Heart right ventricle (tissue), 16 donors: ENCODE results near the gene SMPD2. TPM values are rescaled to one million over a fixed set of nuclear protein-coding genes. Genes with fewer than 3 reads are reported as not detected.

Experiments used
- ATAC-seq, 8 donors: fragments of 200-7000 bp; cut with Tn5 transposase; one replicate each; pipeline ENCODE4 v1.9.1; 2020; ENCODE audit warnings: mild to moderate bottlenecking in 8 of 8, moderate library complexity in 8 of 8, moderate number of reproducible peaks in 1 of 8
- DNase-seq, 2 donors: peaks; one replicate each; pipeline ENCODE4 v3.0.0-alpha.2; 2020
- H3K27ac ChIP-seq, 10 donors: fragments of 200-600 bp; sonication (generic) in 2 of 10; one replicate each; pipeline versions ENCODE4 v1.5.0 to v1.8.0; 2020 to 2022; ENCODE audit warnings: mild to moderate bottlenecking in 3 of 10
- H3K27me3 ChIP-seq, 7 donors: fragments of 200-600 bp; one replicate each; pipeline ENCODE4 v1.8.0; 2021 to 2022; ENCODE audit warnings: mild to moderate bottlenecking in 2 of 7
- H3K36me3 ChIP-seq, 9 donors: fragments of 200-600 bp; sonication (generic) in 1 of 9; one replicate each; pipeline versions ENCODE4 v1.5.0 to v1.8.0; 2020 to 2022; ENCODE audit warnings: mild to moderate bottlenecking in 2 of 9
- H3K4me1 ChIP-seq, 9 donors: fragments of 200-600 bp; sonication (generic) in 1 of 9; one replicate each; pipeline versions ENCODE4 v1.5.0 to v1.8.0; 2020 to 2022; ENCODE audit warnings: mild to moderate bottlenecking in 4 of 9
- H3K4me3 ChIP-seq, 10 donors: fragments of 200-600 bp; sonication (generic) in 2 of 10; one replicate each; pipeline versions ENCODE4 v1.5.0 to v1.8.0; 2020 to 2022; ENCODE audit warnings: mild to moderate bottlenecking in 7 of 10, moderate library complexity in 2 of 10
- H3K9me3 ChIP-seq, 11 donors: fragments of 200-600 bp in 10 of 11; sonication (generic) in 2 of 11; one replicate each; pipeline versions ENCODE4 v1.5.0 to v1.8.0; 2013 to 2022; ENCODE audit warnings: mild to moderate bottlenecking in 2 of 11, control low read depth in 1 of 11, moderate library complexity in 1 of 11
- WGBS, 2 donors: extraction: QIAGEN DNeasy Blood & Tissue Kit; methylation state at CpG; one replicate each; pipeline ENCODE4 v1.1.7; 2013; ENCODE audit warnings: inconsistent platforms in 1 of 2; 5-methylcytosine and 5-hydroxymethylcytosine counted together
- intact Hi-C, 10 donors: fragments of 100-400 bp; cut with DNase I; formaldehyde crosslinking; loops; one replicate each; pipeline versions ENCODE4 v1.11.1 to v1.14.2; 2022
- polyA plus RNA-seq, 2 donors: library from polyadenylated mRNA; stranded (reverse); fragments of 200-250 nt; gene quantifications; one replicate each; pipeline ENCODE4 v1.2.3, GENCODE V29; 2013
- total RNA-seq, 10 donors: library from RNA; stranded (reverse); fragmentation: NEBNext Ultra II Directional in 3 of 10; extraction: Animal tissue kit (Norgen Biotek cat#: 25700) in 3 of 10; gene quantifications; one replicate each; pipeline versions ENCODE4 v1.2.1 to v1.2.4, GENCODE V29; 2021 to 2023
- TF ChIP-seq, protein P1 (sequence below), 9 donors: fragments of 200-600 bp; sonication (generic) in 2 of 9; IDR thresholded peaks; one replicate each; pipeline versions ENCODE4 v1.5.0 to v1.8.0; 2021 to 2022; ENCODE audit warnings: antibody characterized with exemption in 9 of 9, mild to moderate bottlenecking in 5 of 9, moderate library complexity in 1 of 9
- donor health status: Arrhythmogenic right ventricular cardiomyopathy.
- donor health status: ischemic (EF 13 %, LVEDD 7.1; RV severe dilation, severe dysfunction).
- donor health status: healthy with polysubstance abuse.
- donor health status: DM: no; HTN: yes; CAD: no.
- donor health status: DM: no; HTN: no; CAD: no.
- donor health status: ischemic (EF 25% LVEDD 6.9; RV normal size, moderate dysfunction).
- donor health status: ischemic (EF 25% LVEDD 5.7; RV mildly dilated, moderate dysfunction).
- donor health status: healthy.
- donor health status: DM: yes; HTN: yes; CAD: no.
- donor health status: Ischemic cardiomyopathy.
- donor health status: ischemic (EF 35%, LVEDD 5.7; RV mildly dilated, moderate dysfunction).
- donor health status: nonischemic (EF 11% LVEDD 7.7; RV severe dilation, severe dysfunction).
- donor health status: DM: yes; HTN: yes; CAD: no.
- donor health status: PGD.
- donor health status: ischemic (EF 29% LVEDD 5.4; RV normal size, mild dysfunction).
- donor health status: nonischemic (EF 23%, LVEDD 6.1; RV moderate dilation, normal function).

Gene SMPD2
- total and polyA plus RNA-seq, 12 donors = 2.1 to 8.9 (median 3.9) TPM

DNA sequence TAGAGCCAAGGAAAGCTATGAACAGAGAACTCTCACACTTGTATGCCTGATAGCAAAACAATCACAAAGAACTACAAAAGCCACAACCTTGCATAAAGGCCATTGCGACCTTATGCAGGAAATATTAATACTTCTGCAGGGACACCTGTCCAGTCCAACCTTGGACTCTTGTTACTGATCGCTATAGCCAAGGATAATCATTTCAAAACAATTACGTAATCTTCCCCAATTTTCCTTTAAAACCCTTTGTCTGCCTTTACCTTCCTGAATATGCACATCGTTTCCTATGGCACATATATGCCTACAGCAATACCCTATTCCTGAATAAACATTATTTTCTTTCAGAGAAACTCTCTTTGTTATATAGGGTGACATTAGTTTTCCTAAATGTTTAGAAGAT lies 22.9 kb upstream of the SMPD2 start:
- no peaks in the 10 kb centered on the region for H3K27me3 ChIP-seq
- 87 to 97% methylated on average over 4 of the region's 4 CpGs for WGBS, 2 donors
- TF ChIP-seq, protein P1, sequence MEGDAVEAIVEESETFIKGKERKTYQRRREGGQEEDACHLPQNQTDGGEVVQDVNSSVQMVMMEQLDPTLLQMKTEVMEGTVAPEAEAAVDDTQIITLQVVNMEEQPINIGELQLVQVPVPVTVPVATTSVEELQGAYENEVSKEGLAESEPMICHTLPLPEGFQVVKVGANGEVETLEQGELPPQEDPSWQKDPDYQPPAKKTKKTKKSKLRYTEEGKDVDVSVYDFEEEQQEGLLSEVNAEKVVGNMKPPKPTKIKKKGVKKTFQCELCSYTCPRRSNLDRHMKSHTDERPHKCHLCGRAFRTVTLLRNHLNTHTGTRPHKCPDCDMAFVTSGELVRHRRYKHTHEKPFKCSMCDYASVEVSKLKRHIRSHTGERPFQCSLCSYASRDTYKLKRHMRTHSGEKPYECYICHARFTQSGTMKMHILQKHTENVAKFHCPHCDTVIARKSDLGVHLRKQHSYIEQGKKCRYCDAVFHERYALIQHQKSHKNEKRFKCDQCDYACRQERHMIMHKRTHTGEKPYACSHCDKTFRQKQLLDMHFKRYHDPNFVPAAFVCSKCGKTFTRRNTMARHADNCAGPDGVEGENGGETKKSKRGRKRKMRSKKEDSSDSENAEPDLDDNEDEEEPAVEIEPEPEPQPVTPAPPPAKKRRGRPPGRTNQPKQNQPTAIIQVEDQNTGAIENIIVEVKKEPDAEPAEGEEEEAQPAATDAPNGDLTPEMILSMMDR (IDR thresholded peaks at IDR 0.05) = no peak
- no peak for ATAC-seq
- peaks cover 0 to 9% (median 0%) of the 10 kb centered on the region in 11 donors for H3K9me3 ChIP-seq
- H3K36me3 ChIP-seq = no peaks in the 10 kb centered on the region
- DNase-seq = no peak
- no peak overlapping the region for H3K27ac ChIP-seq
- intact Hi-C loops = no loop called here
- no peaks in the 10 kb centered on the region for H3K4me1 ChIP-seq
- no peak overlapping the region for H3K4me3 ChIP-seq

- no peaks in the 10 kb centered on the region for H3K4me1 ChIP-seq
These were observed 19.8 kb upstream of the SMPD2 start for GRCh38 chr6:109420751-109421150.

GRCh38 chr6:109421184-109421583 lies 19.3 kb upstream of the SMPD2 start:
- H3K27me3 ChIP-seq = no peaks in the 10 kb centered on the region

More at GRCh38 chr6:109420751-109421150, 19.8 kb upstream of the SMPD2 start:
- TF ChIP-seq, protein P1 (IDR thresholded peaks at IDR 0.05) = no peak
- no peaks in the 10 kb centered on the region for H3K36me3 ChIP-seq
- H3K27ac ChIP-seq = no peak overlapping the region
- H3K27me3 ChIP-seq = no peaks in the 10 kb centered on the region
- no peaks in the 10 kb centered on the region for H3K9me3 ChIP-seq
- 36 to 56% methylated on average over 1 of the region's 1 CpG for WGBS, 2 donors
- DNase-seq (no peak), ATAC-seq (no peak)
- no peak overlapping the region for H3K4me3 ChIP-seq
- intact Hi-C loops = no loop called here

GRCh38 chr6:109424946-109425345 lies 15.6 kb upstream of the SMPD2 start:
- Histone ChIP-seq H3K9me3 (no peaks in the 10 kb centered on the region), H3K4me3 (no peak overlapping the region), H3K4me1 (peaks cover 0 to 16% (median 10%) of the 10 kb centered on the region in 9 donors), H3K27ac (no peak overlapping the region), H3K36me3 (no peaks in the 10 kb centered on the region), H3K27me3 (no peaks in the 10 kb centered on the region)
- intact Hi-C loops = no loop called here
- DNase-seq (no peak), ATAC-seq (no peak)
- 92 to 98% methylated on average over 2 of the region's 2 CpGs for WGBS, 2 donors
- TF ChIP-seq, protein P1 (IDR thresholded peaks at IDR 0.05) = no peak

More at GRCh38 chr6:109421184-109421583, 19.3 kb upstream of the SMPD2 start:
- DNase-seq (no peak), ATAC-seq (no peak)
- Histone ChIP-seq H3K9me3 (no peaks in the 10 kb centered on the region), H3K4me3 (no peak overlapping the region), H3K4me1 (no peaks in the 10 kb centered on the region), H3K27ac (no peak overlapping the region), H3K36me3 (no peaks in the 10 kb centered on the region)
- TF ChIP-seq, protein P1 (IDR thresholded peaks at IDR 0.05) = no peak
- WGBS, 2 donors = 91 to 92% methylated on average over 1 of the region's 1 CpG
- intact Hi-C loops = no loop called here
